H1 (cell line): Measurements from ENCODE around the gene NHLRC2. TPM values are rescaled to one million over a fixed set of nuclear protein-coding genes. Genes with fewer than 3 reads are reported as not detected.

Source experiments
- CTCF ChIA-PET: fragments of 300-600 bp; sonication (Branson Sonifier 250); formaldehyde crosslinking; loops from one replicate; lab custom pipeline; 2021; ENCODE audit not compliant: partially characterized antibody; lab: Charles Lee
- POLR2A ChIA-PET: fragments of 300-600 bp; sonication (Branson Sonifier 250); formaldehyde crosslinking; loops from one replicate; lab custom pipeline; 2021; ENCODE audit warnings: inconsistent platforms; ENCODE audit not compliant: partially characterized antibody; lab: Charles Lee
- DNase-seq, 2 experiments: peaks; one replicate each; pipeline versions ENCODE4 v3.0.0 to v3.0.0-alpha.2; 2010 to 2022; ENCODE audit warnings: low spot score in 2 of 2, low read depth in 1 of 2, mixed read lengths in 1 of 2
- FAIRE-seq: peaks from 2 replicates; lab custom pipeline; 2011; peaks lifted over from hg19 to GRCh38; lab: Jason Lieb, UNC
- H2AFZ ChIP-seq: 2 replicates; pipeline ENCODE4 v1.8.1; 2012; ENCODE audit warnings: low read length, inconsistent platforms
- H2AK5ac ChIP-seq: 2 replicates; pipeline ENCODE4 v1.6.1; 2013; ENCODE audit warnings: low read depth, low read length
- H2BK120ac ChIP-seq: replicated peaks from 2 replicates; pipeline ENCODE3; 2013; ENCODE audit warnings: low read depth, low read length, inconsistent platforms
- H2BK12ac ChIP-seq: 2 replicates; pipeline ENCODE4 v1.6.1; 2013; ENCODE audit warnings: low read depth, low read length
- H2BK15ac ChIP-seq: 2 replicates; pipeline ENCODE4 v1.6.1; 2013; ENCODE audit warnings: low read length
- H2BK20ac ChIP-seq: 2 replicates; pipeline ENCODE4 v1.6.1; 2013; ENCODE audit warnings: low read length
- H2BK5ac ChIP-seq: 2 replicates; pipeline ENCODE4 v1.6.1; 2013; ENCODE audit warnings: low read depth, low read length
- H3K14ac ChIP-seq: 2 replicates; pipeline ENCODE4 v1.6.1; 2013; ENCODE audit warnings: inconsistent platforms; ENCODE audit not compliant: insufficient read length
- H3K18ac ChIP-seq: 2 replicates; pipeline ENCODE4 v1.6.1; 2013; ENCODE audit warnings: low read length; ENCODE audit errors: extremely low read depth
- H3K23ac ChIP-seq: 2 replicates; pipeline ENCODE4 v1.6.1; 2013; ENCODE audit warnings: inconsistent platforms; ENCODE audit not compliant: insufficient read length
- H3K23me2 ChIP-seq: 2 replicates; pipeline ENCODE4 v1.6.1; 2013; ENCODE audit warnings: low read depth, low read length
- H3K27ac ChIP-seq: 2 replicates; pipeline ENCODE4 v1.6.1; 2011; ENCODE audit warnings: low read depth, low read length, inconsistent platforms
- H3K27me3 ChIP-seq, 4 experiments: replicated peaks in 1 of 4; 1 replicate in 1 of 4; 2 replicates in 3 of 4; pipeline versions ENCODE4 v1.6.1 to v1.8.1; 2011 to 2013; ENCODE audit warnings: low read length in 3 of 4, mild to moderate bottlenecking in 3 of 4, inconsistent platforms in 2 of 4, mixed read lengths in 2 of 4, moderate library complexity in 1 of 4; ENCODE audit not compliant: control insufficient read depth in 3 of 4, insufficient read depth in 3 of 4; ENCODE audit errors: extremely low read depth in 1 of 4
- H3K36me3 ChIP-seq, 4 experiments: 2 replicates each; pipeline versions ENCODE4 v1.6.1 to v1.8.1; 2011 to 2013; ENCODE audit warnings: mild to moderate bottlenecking in 4 of 4, low read length in 3 of 4, moderate library complexity in 2 of 4, control low read depth in 1 of 4, inconsistent platforms in 1 of 4; ENCODE audit not compliant: insufficient read depth in 4 of 4, control insufficient read depth in 2 of 4
- H3K4ac ChIP-seq: replicated peaks from 2 replicates; pipeline ENCODE3; 2013; ENCODE audit warnings: low read length, low read depth, mixed read lengths, inconsistent platforms; ENCODE audit not compliant: insufficient read length
- H3K4me1 ChIP-seq, 4 experiments: replicated peaks in 1 of 4; 1 replicate in 1 of 4; 2 replicates in 3 of 4; pipeline versions ENCODE4 v1.6.1 to v1.8.1; 2011 to 2013; ENCODE audit warnings: low read length in 3 of 4, inconsistent platforms in 2 of 4, mixed read lengths in 1 of 4; ENCODE audit not compliant: insufficient read depth in 4 of 4, control insufficient read depth in 3 of 4
- H3K4me2 ChIP-seq, 2 experiments: 2 replicates each; pipeline versions ENCODE4 v1.6.1 to v1.8.1; 2011 to 2013; ENCODE audit warnings: low read depth in 2 of 2, low read length in 2 of 2, control low read depth in 1 of 2, inconsistent platforms in 1 of 2, mild to moderate bottlenecking in 1 of 2; ENCODE audit not compliant: insufficient read depth in 1 of 2
- H3K4me3 ChIP-seq, 4 experiments: fragments of 200-600, 300-600 bp in 1 of 4; sonication (generic), shearing (Covaris generic), sonication (Bioruptor Twin) in 1 of 4; 2 replicates each; pipeline versions ENCODE4 v1.5.1 to v1.8.1; 2011 to 2016; ENCODE audit warnings: low read length in 4 of 4, low read depth in 3 of 4, control low read depth in 2 of 4, inconsistent platforms in 2 of 4, mild to moderate bottlenecking in 2 of 4, mixed read lengths in 1 of 4, moderate library complexity in 1 of 4; ENCODE audit not compliant: insufficient read depth in 2 of 4; ENCODE audit errors: extremely low read depth in 1 of 4
- H3K56ac ChIP-seq: replicated peaks from 2 replicates; pipeline ENCODE3; 2013; ENCODE audit warnings: low read depth, mild to moderate bottlenecking, mixed read lengths, low read length, inconsistent platforms; ENCODE audit not compliant: insufficient read length
- H3K79me1 ChIP-seq: 2 replicates; pipeline ENCODE4 v1.6.1; 2013; ENCODE audit warnings: low read depth, low read length, control low read depth
- H3K79me2 ChIP-seq, 2 experiments: 2 replicates each; pipeline versions ENCODE4 v1.6.1 to v1.8.1; 2012 to 2013; ENCODE audit warnings: low read length in 2 of 2, mild to moderate bottlenecking in 2 of 2, inconsistent platforms in 1 of 2; ENCODE audit not compliant: insufficient read depth in 2 of 2, control insufficient read depth in 1 of 2
- H3K9ac ChIP-seq, 4 experiments: replicated peaks in 1 of 4; 1 replicate in 1 of 4; 2 replicates in 3 of 4; pipeline versions ENCODE4 v1.6.1 to v1.8.1; 2011 to 2013; ENCODE audit warnings: low read depth in 3 of 4, low read length in 3 of 4, control low read depth in 2 of 4, mild to moderate bottlenecking in 2 of 4, moderate library complexity in 2 of 4, inconsistent platforms in 1 of 4; ENCODE audit errors: extremely low read depth in 1 of 4
- H3K9me3 ChIP-seq, 2 experiments: 2 replicates each; pipeline versions ENCODE4 v1.6.1 to v1.8.1; 2012 to 2013; ENCODE audit warnings: mild to moderate bottlenecking in 2 of 2, moderate library complexity in 2 of 2, control low read depth in 1 of 2, inconsistent platforms in 1 of 2, low read depth in 1 of 2, low read length in 1 of 2, mixed read lengths in 1 of 2; ENCODE audit not compliant: insufficient read depth in 2 of 2
- H4K20me1 ChIP-seq, 2 experiments: replicated peaks in 1 of 2; 2 replicates each; pipeline versions ENCODE3 to v1.8.1; 2011 to 2013; ENCODE audit warnings: inconsistent platforms in 2 of 2, low read length in 2 of 2, mild to moderate bottlenecking in 1 of 2; ENCODE audit not compliant: insufficient read depth in 2 of 2, control insufficient read depth in 1 of 2
- H4K5ac ChIP-seq: 2 replicates; pipeline ENCODE4 v1.6.1; 2013; ENCODE audit warnings: low read length, low read depth, mixed read lengths, inconsistent platforms; ENCODE audit not compliant: insufficient read length
- H4K8ac ChIP-seq: 2 replicates; pipeline ENCODE4 v1.8.0; 2013; ENCODE audit warnings: mild to moderate bottlenecking, moderate library complexity, low read length, inconsistent platforms; ENCODE audit not compliant: insufficient read depth; ENCODE audit errors: extremely low read depth
- H4K91ac ChIP-seq: replicated peaks from 2 replicates; pipeline ENCODE3; 2013; ENCODE audit warnings: low read length, mixed read lengths, inconsistent platforms; ENCODE audit not compliant: insufficient read length
- CTBP2 ChIP-seq: IDR thresholded peaks from 2 replicates; pipeline ENCODE4 v1.7.0; 2011; ENCODE audit warnings: borderline replicate concordance, mild to moderate bottlenecking, moderate library complexity, mixed read lengths, low read length; ENCODE audit not compliant: insufficient read depth, insufficient read length
- CTCF ChIP-seq, 3 experiments: IDR thresholded peaks; 1 replicate in 2 of 3; 2 replicates in 1 of 3; pipeline versions ENCODE4 v1.5.1 to v1.6.1; 2011; ENCODE audit warnings: low read length in 3 of 3, mild to moderate bottlenecking in 3 of 3, inconsistent platforms in 2 of 3, low read depth in 1 of 3, moderate library complexity in 1 of 3; ENCODE audit not compliant: insufficient read depth in 1 of 3; ENCODE audit errors: control extremely low read depth in 1 of 3
- FOSL1 ChIP-seq: IDR thresholded peaks from 2 replicates; pipeline ENCODE4 v1.6.1; 2011; ENCODE audit warnings: mild to moderate bottlenecking, low read depth, low read length, moderate library complexity; ENCODE audit not compliant: insufficient read depth
- NANOG ChIP-seq: IDR thresholded peaks from 2 replicates; pipeline ENCODE4 v1.6.1; 2011; ENCODE audit warnings: low read length, low read depth, mild to moderate bottlenecking, inconsistent platforms; ENCODE audit not compliant: insufficient read depth, poor library complexity, severe bottlenecking
- SAP30 ChIP-seq: fragments of 300-600 bp; sonication (generic); IDR thresholded peaks from 2 replicates; pipeline ENCODE4 v1.7.1; 2012; ENCODE audit warnings: low read length, moderate library complexity, mild to moderate bottlenecking, inconsistent platforms; ENCODE audit not compliant: insufficient read depth, insufficient replicate concordance
- USF2 ChIP-seq: IDR thresholded peaks from 2 replicates; pipeline ENCODE4 v1.6.1; 2011; ENCODE audit warnings: low read length, improper control_type of control experiment
- ZNF274 ChIP-seq: IDR thresholded peaks from 2 replicates; pipeline ENCODE4 v1.7.0; 2012; ENCODE audit warnings: low read length, borderline replicate concordance; ENCODE audit errors: extremely low read depth
- WGBS, 2 experiments: shearing (Covaris generic) in 1 of 2; methylation state at CpG; one replicate each; pipeline versions ENCODE4 v1.1.6 to v1.1.7; 2013 to 2015; ENCODE audit warnings: low lambda C conversion rate in 2 of 2, mixed read lengths in 2 of 2, inconsistent platforms in 1 of 2, low coverage in 1 of 2, missing lambda C conversion rate in 1 of 2; ENCODE audit not compliant: insufficient replicate concordance in 2 of 2, insufficient coverage in 1 of 2, insufficient read length in 1 of 2; ENCODE audit errors: extremely low coverage in 1 of 2, missing lambda C conversion rate in 1 of 2; 5-methylcytosine and 5-hydroxymethylcytosine counted together
- polyA plus RNA-seq, 7 experiments: library from polyadenylated mRNA; depleted of rRNA in 3 of 7; stranded (reverse) in 5 of 7; unstranded in 2 of 7; fragments of >200 nt in 5 of 7; fragments of 200-250 nt in 2 of 7; gene quantifications; 1 replicate in 5 of 7; 2 replicates in 1 of 7; 4 replicates in 1 of 7; pipeline versions ENCODE4 v1.2.1 to v1.2.3, GENCODE V29; 2011 to 2013; ENCODE audit warnings: missing spikeins in 2 of 7, mixed read lengths in 2 of 7
- total RNA-seq: library from RNA; stranded (reverse); fragmentation: NEBNext Ultra II Directional; extraction: Animal tissue kit (Norgen Biotek cat#: 25700); gene quantifications from 2 replicates; pipeline ENCODE4 v1.2.1, GENCODE V29; 2021

The NHLRC2 gene
- total and polyA plus RNA-seq, 2 of the 8 experiments (the other 6 are each of a cell fraction or from before 2014, with no cell fraction given) = 4.9 to 25.6 TPM

- H3K56ac ChIP-seq = no peak overlapping the region
- FAIRE-seq (no peak), DNase-seq (peak; percentile 17 to 51)
- H3K4me2 ChIP-seq = no peak overlapping the region; a peak in 1 of 4 replicates
- no peak overlapping the region for H4K91ac ChIP-seq
- no peaks in the 10 kb centered on the region for H3K9me3 ChIP-seq
- no peak overlapping the region for H3K4me3 ChIP-seq
- no peaks in the 10 kb centered on the region for H3K79me1 ChIP-seq
- H3K4me1 ChIP-seq = no peaks in the 10 kb centered on the region
- H2BK15ac ChIP-seq = no peak overlapping the region
- no peak overlapping the region for H2BK120ac ChIP-seq
- H2BK20ac ChIP-seq = no peak overlapping the region
- no peak overlapping the region for H4K5ac ChIP-seq
- no peaks in the 10 kb centered on the region for H3K27me3 ChIP-seq
- H3K14ac ChIP-seq = no peak overlapping the region
- no peak overlapping the region for H2BK5ac ChIP-seq
- no peak overlapping the region for H2AK5ac ChIP-seq
- 54% methylated on average over 8 of the region's 8 CpGs; no CpG with 5 or more reads in 1 of the 2 experiments for WGBS, 2 experiments
- POLR2A ChIA-PET = interaction anchor here (1.0 to 1.4 kb wide), 2 partner anchors 11 to 174 kb away, joined by 3 read pairs; no protein-coding TSS in a partner anchor
- H4K20me1 ChIP-seq = peaks cover 0 to 2% of the 10 kb centered on the region in 2 experiments
- no peak overlapping the region for H3K27ac ChIP-seq
- H2AFZ ChIP-seq = no peak overlapping the region
- H3K79me2 ChIP-seq = no peaks in the 10 kb centered on the region
- H3K23me2 ChIP-seq = no peaks in the 10 kb centered on the region
- no peaks in the 10 kb centered on the region for H3K36me3 ChIP-seq
- H4K8ac ChIP-seq = no peak overlapping the region
- no peak overlapping the region for H3K9ac ChIP-seq
- CTCF ChIA-PET = interaction anchor here (0.7 to 3.1 kb wide), 17 partner anchors 9 to 231 kb away, joined by 3 to 14 read pairs (median 4); no protein-coding TSS in a partner anchor
- no peak overlapping the region for H2BK12ac ChIP-seq
- no peak overlapping the region for H3K23ac ChIP-seq
- no peak overlapping the region for H3K18ac ChIP-seq
- H3K4ac ChIP-seq = no peak overlapping the region
- TF ChIP-seq CTBP2 (no peak), ZNF274 (no peak), USF2 (no peak), FOSL1 (no peak), CTCF (IDR thresholded peaks at IDR 0.05; ENCODE audit: control extremely low read depth in 1 of 3, insufficient read depth in 1 of 3, low read depth in 1 of 3, low read length in 3 of 3) (peak; percentile 40 to 58 (median 58)), SAP30 (no peak), NANOG (no peak)
Measured at GRCh38 chr10:113922787-113923570, 68.5 kb downstream of the NHLRC2 start.
